Stomach (tissue), 9 donors: Measurements from ENCODE around the gene RCOR1. TPM values are rescaled to one million over a fixed set of nuclear protein-coding genes. Genes with fewer than 3 reads are reported as not detected.

Source experiments
- DNase-seq, 2 donors: peaks; one replicate each; pipeline versions ENCODE4 v3.0.0 to v3.0.0-alpha.2; 2013 to 2019
- H3K27ac ChIP-seq, 5 donors: fragments of 200-600 bp in 4 of 5; sonication (generic) in 4 of 5; one replicate each; pipeline ENCODE4 v1.5.1; 2013 to 2019; ENCODE audit warnings: mild to moderate bottlenecking in 1 of 5, moderate library complexity in 1 of 5
- H3K27me3 ChIP-seq, 3 donors: fragments of 200-600 bp; sonication (generic); one replicate each; pipeline ENCODE4 v1.5.1; 2017 to 2019; ENCODE audit warnings: mixed run types in 1 of 3
- H3K36me3 ChIP-seq, 4 donors: fragments of 200-600 bp; sonication (generic); 1 replicate in 3 of 4; 2 replicates in 1 of 4; pipeline ENCODE4 v1.5.1; 2016 to 2019
- H3K4me1 ChIP-seq, 4 donors: fragments of 200-600 bp; sonication (generic); one replicate each; pipeline ENCODE4 v1.5.1; 2016 to 2019
- H3K4me3 ChIP-seq, 4 donors: fragments of 200-600 bp; sonication (generic) in 3 of 4; one replicate each; pipeline ENCODE4 v1.5.1; 2016 to 2019; ENCODE audit warnings: mild to moderate bottlenecking in 1 of 4
- H3K9me3 ChIP-seq, 4 donors: fragments of 200-600 bp; sonication (generic); one replicate each; pipeline ENCODE4 v1.5.1; 2016 to 2019
- CTCF ChIP-seq, 7 experiments: fragments of 450-650 bp in 4 of 7; fragments of 200-600 bp in 3 of 7; sonication (generic) in 3 of 7; IDR thresholded peaks; one replicate each; pipeline ENCODE4 v1.5.1; 2016 to 2019; ENCODE audit warnings: antibody characterized with exemption in 7 of 7, control low read depth in 2 of 7, mild to moderate bottlenecking in 1 of 7
- EP300 ChIP-seq: sonication (generic); formaldehyde crosslinking; IDR thresholded peaks from one replicate; pipeline ENCODE4 v1.6.1; 2017; ENCODE audit warnings: antibody characterized with exemption
- POLR2A ChIP-seq, 4 donors: fragments of 450-650 bp; IDR thresholded peaks; one replicate each; pipeline ENCODE4 v1.6.1; 2016; ENCODE audit warnings: antibody characterized with exemption in 4 of 4, control low read depth in 2 of 4, mild to moderate bottlenecking in 1 of 4, moderate library complexity in 1 of 4
- POLR2AphosphoS5 ChIP-seq, 3 donors: sonication (generic); formaldehyde crosslinking; IDR thresholded peaks; one replicate each; pipeline ENCODE4 v1.6.1; 2016; ENCODE audit warnings: antibody characterized with exemption in 3 of 3
- WGBS, 5 donors: extraction: QIAGEN DNeasy Blood & Tissue Kit in 3 of 5; methylation state at CpG; one replicate each; pipeline versions ENCODE4 v1.1.5 to v1.1.7; 2013 to 2018; 5-methylcytosine and 5-hydroxymethylcytosine counted together
- intact Hi-C: fragments of 100-400 bp; cut with DNase I; formaldehyde crosslinking; loops from one replicate; pipeline ENCODE4 v1.15.1; 2023; ENCODE audit warnings: low total_unique reads
- polyA plus RNA-seq, 3 donors: library from polyadenylated mRNA; stranded (reverse); fragments of 200-250 nt; gene quantifications; one replicate each; pipeline ENCODE4 v1.2.3, GENCODE V29; 2013
- total RNA-seq, 5 donors: library from RNA; depleted of rRNA; stranded (reverse); fragments of >200 nt; gene quantifications; one replicate each; pipeline versions ENCODE4 v1.1.0 to v1.2.3, GENCODE V29; 2014 to 2016
- donor health status: healthy with polysubstance abuse.
- donor health status: Bipolar disorder and iron deficiency.
- donor health status: healthy.

The RCOR1 gene
- total and polyA plus RNA-seq, 8 donors, result 4.9 to 60.7 (median 8.3) TPM

DNA sequence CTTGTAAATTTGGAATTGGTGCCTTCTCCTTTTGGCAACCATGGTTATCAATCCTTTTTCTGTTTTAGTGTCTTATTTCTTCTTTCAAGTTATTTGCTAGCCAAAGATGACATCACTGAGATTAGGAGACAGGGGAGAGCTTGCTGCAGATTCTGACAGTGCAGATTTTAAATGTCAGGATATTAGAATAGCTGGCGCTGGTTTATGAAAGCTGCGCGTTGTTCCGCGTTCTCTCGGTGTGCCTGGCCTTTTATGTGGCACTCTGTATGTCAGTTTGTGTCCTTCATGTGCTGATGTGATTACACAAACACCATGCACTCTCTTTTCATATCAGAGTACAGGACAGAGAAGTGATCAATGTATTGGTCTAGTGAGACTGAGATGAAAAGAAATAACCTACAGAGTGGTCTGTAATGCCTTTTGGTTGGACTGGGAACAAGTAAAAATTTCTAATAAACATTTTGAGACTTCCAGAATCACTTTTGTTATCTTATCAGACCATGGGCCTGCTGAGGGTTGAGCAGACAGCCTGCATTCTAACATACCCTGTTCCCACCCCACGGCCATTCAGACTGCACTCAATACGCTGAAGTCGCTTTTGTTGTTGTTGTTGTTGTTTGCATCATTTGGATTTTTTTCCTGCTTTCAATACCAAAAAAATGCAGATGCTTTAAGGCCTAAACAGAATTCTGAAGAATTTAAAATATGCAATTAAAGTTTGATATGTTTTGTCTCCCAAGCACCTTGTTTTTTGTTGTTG lies 135.1 kb downstream of the RCOR1 start:
- intact Hi-C loops, result no loop called here
- Histone ChIP-seq H3K36me3 (peaks cover 24 to 89% (median 84%) of the 10 kb centered on the region in 4 donors), H3K4me3 (no peak overlapping the region)

GRCh38 chr14:102728501-102728900 lies 136.1 kb downstream of the RCOR1 start:
- no peak for TF ChIP-seq POLR2A (IDR thresholded peaks at IDR 0.05)
- no peak for TF ChIP-seq POLR2AphosphoS5 (IDR thresholded peaks at IDR 0.05)
- no peak for TF ChIP-seq CTCF (IDR thresholded peaks at IDR 0.05)
- no peak for TF ChIP-seq EP300
- Histone ChIP-seq H3K4me1 (peaks cover 0 to 8% (median 2%) of the 10 kb centered on the region in 4 donors), H3K36me3 (peaks cover 15 to 88% (median 81%) of the 10 kb centered on the region in 4 donors), H3K9me3 (no peaks in the 10 kb centered on the region), H3K4me3 (no peak overlapping the region), H3K27ac (no peak overlapping the region), H3K27me3 (no peaks in the 10 kb centered on the region)
- intact Hi-C loops, result no loop called here
- DNase-seq, result no peak
- 88 to 97% (median 91%) methylated on average over 6 of the region's 6 CpGs for whole genome bisulfite sequencing, 5 donors

More for the DNA sequence above, 135.1 kb downstream of the RCOR1 start:
- WGBS, 5 donors, result 85 to 94% (median 89%) methylated on average over 9 of the region's 9 CpGs
- DNase-seq, result no peak
- Histone ChIP-seq H3K27ac (no peak overlapping the region), H3K9me3 (no peaks in the 10 kb centered on the region), H3K27me3 (no peaks in the 10 kb centered on the region), H3K4me1 (peaks cover 0 to 8% (median 2%) of the 10 kb centered on the region in 4 donors)
- TF ChIP-seq POLR2A (IDR thresholded peaks at IDR 0.05), result no peak
- TF ChIP-seq CTCF (IDR thresholded peaks at IDR 0.05), result no peak
- TF ChIP-seq POLR2AphosphoS5 (IDR thresholded peaks at IDR 0.05), result no peak
- TF ChIP-seq EP300, result no peak

DNA sequence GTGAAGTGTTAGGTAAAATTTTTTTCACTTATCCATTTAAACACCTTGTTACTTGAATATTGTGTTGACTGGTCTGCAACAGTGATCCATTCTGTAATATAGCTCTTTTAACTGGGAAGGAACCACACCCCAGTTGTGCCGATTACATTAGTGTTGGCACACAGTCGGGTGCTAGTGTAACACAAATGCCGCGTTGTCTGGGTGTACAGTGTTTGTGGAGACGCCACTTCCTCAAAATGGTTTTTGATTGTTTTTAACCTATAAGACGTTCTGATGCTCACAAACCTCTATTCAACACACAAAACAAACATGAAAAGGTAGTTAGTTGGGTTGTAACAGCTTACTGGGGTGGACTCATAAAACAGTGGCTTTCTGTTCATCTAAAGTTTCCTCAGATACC lies 136.8 kb downstream of the RCOR1 start:
- intact Hi-C loops, result no loop called here
- H3K4me3 ChIP-seq, result no peak overlapping the region
- DNase-seq, result no peak
- TF ChIP-seq EP300 (no peak), POLR2AphosphoS5 (IDR thresholded peaks at IDR 0.05) (no peak), POLR2A (IDR thresholded peaks at IDR 0.05) (no peak), CTCF (IDR thresholded peaks at IDR 0.05) (no peak)
- no peak overlapping the region for H3K27ac ChIP-seq
- H3K36me3 ChIP-seq, result peaks cover 12 to 87% (median 80%) of the 10 kb centered on the region in 4 donors
- no peaks in the 10 kb centered on the region for H3K27me3 ChIP-seq
- H3K4me1 ChIP-seq, result peaks cover 0 to 8% (median 2%) of the 10 kb centered on the region in 4 donors
- WGBS, 5 donors, result 72 to 85% (median 79%) methylated on average over 6 of the region's 6 CpGs
- no peaks in the 10 kb centered on the region for H3K9me3 ChIP-seq

DNA sequence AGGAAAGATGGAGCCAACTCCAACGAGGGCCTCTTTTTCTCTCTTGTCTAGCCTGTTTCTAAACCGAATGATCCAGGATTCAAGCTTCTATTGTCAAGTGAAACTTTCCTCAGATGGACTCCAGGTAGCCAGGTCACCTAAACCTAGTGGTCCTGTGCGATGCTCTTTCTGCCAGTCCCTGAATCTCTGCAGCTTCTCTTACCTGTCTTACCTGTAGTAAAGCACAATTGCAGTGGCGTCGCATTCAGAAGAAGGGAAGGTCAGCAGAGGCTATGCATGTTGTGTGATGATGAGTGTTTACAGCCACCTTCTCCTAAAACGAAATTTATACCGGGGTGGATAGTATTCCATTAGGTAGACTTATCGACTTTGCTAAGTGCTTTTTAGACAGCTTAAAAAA lies 137.4 kb downstream of the RCOR1 start:
- no peak overlapping the region for H3K27ac ChIP-seq
- TF ChIP-seq POLR2AphosphoS5 (IDR thresholded peaks at IDR 0.05), result no peak
- TF ChIP-seq CTCF (IDR thresholded peaks at IDR 0.05), result no peak
- no peak for TF ChIP-seq POLR2A (IDR thresholded peaks at IDR 0.05)
- TF ChIP-seq EP300, result no peak
- no peaks in the 10 kb centered on the region for H3K27me3 ChIP-seq
- intact Hi-C loops, result no loop called here
- peaks cover 12 to 83% (median 76%) of the 10 kb centered on the region in 4 donors for H3K36me3 ChIP-seq
- H3K9me3 ChIP-seq, result no peaks in the 10 kb centered on the region
- no peak for DNase-seq
- H3K4me3 ChIP-seq, result no peak overlapping the region
- WGBS, 5 donors, result 91 to 96% (median 94%) methylated on average over 8 of the region's 8 CpGs
- H3K4me1 ChIP-seq, result peaks cover 0 to 8% (median 2%) of the 10 kb centered on the region in 4 donors
